AG10803 (cell line): ENCODE data around the gene SLC37A2.

ENCODE experiments used
- DNase-seq: peaks from one replicate; pipeline ENCODE4 v3.0.0; 2010; ENCODE audit warnings: low read depth
- H3K4me3 ChIP-seq: 2 replicates; pipeline ENCODE4 v1.5.1; 2011; ENCODE audit warnings: mild to moderate bottlenecking, low read length, control low read depth
- CTCF ChIP-seq: conservative IDR thresholded peaks from 2 replicates; pipeline ENCODE4 v1.5.1; 2011; ENCODE audit warnings: mild to moderate bottlenecking, low read length, control low read depth, inconsistent platforms

The SLC37A2 gene

GRCh38 chr11:125123194-125123946 is 60.3 kb downstream of the SLC37A2 start:
- no peak overlapping the region for H3K4me3 ChIP-seq
- no peak for TF ChIP-seq CTCF
- no peak for DNase-seq

- H3K4me3 ChIP-seq = no peak overlapping the region
- peak; percentile 44 for DNase-seq
- peak; percentile 45 for TF ChIP-seq CTCF
These were observed 61.0 kb downstream of the SLC37A2 start for GRCh38 chr11:125123947-125124617.

GRCh38 chr11:125124618-125124992 is 61.5 kb downstream of the SLC37A2 start:
- H3K4me3 ChIP-seq = no peak overlapping the region
- TF ChIP-seq CTCF = no peak
- DNase-seq = no peak

GRCh38 chr11:125128450-125128849 is 65.3 kb downstream of the SLC37A2 start:
- no peak overlapping the region for H3K4me3 ChIP-seq
- DNase-seq = peak; percentile 42
- TF ChIP-seq CTCF = no peak

- H3K4me3 ChIP-seq = no peak overlapping the region
- DNase-seq = no peak
- TF ChIP-seq CTCF = no peak
These were observed 66.3 kb downstream of the SLC37A2 start for GRCh38 chr11:125129316-125129993.

- DNase-seq = no peak
- H3K4me3 ChIP-seq = no peak overlapping the region
- TF ChIP-seq CTCF = no peak
These were observed 69.0 kb downstream of the SLC37A2 start for GRCh38 chr11:125132071-125132470.
